H9 (cell line): ENCODE data around the gene PTF1A. TPM values are rescaled to one million over a fixed set of nuclear protein-coding genes. Genes with fewer than 3 reads are reported as not detected.

Source experiments
- DNase-seq: peaks from one replicate; pipeline ENCODE4 v3.0.0-alpha.2; 2017
- H2AFZ ChIP-seq: one replicate; pipeline ENCODE4 v1.6.1; 2013; ENCODE audit warnings: mild to moderate bottlenecking, low read length, control low read depth, moderate library complexity
- H2AK5ac ChIP-seq: 2 replicates; pipeline ENCODE4 v1.6.1; 2013; ENCODE audit warnings: low read length, control low read depth, mixed read lengths; ENCODE audit not compliant: insufficient read length
- H2BK120ac ChIP-seq: one replicate; pipeline ENCODE4 v1.6.1; 2013; ENCODE audit warnings: low read depth, mild to moderate bottlenecking, low read length, control low read depth, inconsistent platforms; ENCODE audit not compliant: poor library complexity, severe bottlenecking
- H2BK12ac ChIP-seq: 2 replicates; pipeline ENCODE4 v1.6.1; 2013; ENCODE audit warnings: low read length, control low read depth, mixed read lengths, low read depth; ENCODE audit not compliant: insufficient read length
- H2BK15ac ChIP-seq: 2 replicates; pipeline ENCODE4 v1.6.1; 2013; ENCODE audit warnings: low read depth, low read length, control low read depth
- H2BK20ac ChIP-seq: one replicate; pipeline ENCODE4 v1.6.1; 2013; ENCODE audit warnings: low read depth, mild to moderate bottlenecking, low read length, control low read depth, inconsistent platforms; ENCODE audit not compliant: poor library complexity, severe bottlenecking
- H2BK5ac ChIP-seq: 2 replicates; pipeline ENCODE4 v1.6.1; 2013; ENCODE audit warnings: low read length, control low read depth, mixed read lengths; ENCODE audit not compliant: insufficient read length
- H3K14ac ChIP-seq: 2 replicates; pipeline ENCODE4 v1.6.1; 2013; ENCODE audit warnings: low read length, control low read depth; ENCODE audit not compliant: insufficient read depth
- H3K18ac ChIP-seq: 2 replicates; pipeline ENCODE4 v1.6.1; 2013; ENCODE audit warnings: low read depth, mild to moderate bottlenecking, mixed read lengths, low read length, control low read depth; ENCODE audit not compliant: insufficient read length
- H3K23ac ChIP-seq: 2 replicates; pipeline ENCODE4 v1.6.1; 2013; ENCODE audit warnings: low read length, control low read depth, mixed read lengths, low read depth; ENCODE audit not compliant: insufficient read length
- H3K23me2 ChIP-seq: 2 replicates; pipeline ENCODE4 v1.6.1; 2013; ENCODE audit warnings: low read depth, mild to moderate bottlenecking, mixed read lengths, low read length, control low read depth; ENCODE audit not compliant: insufficient read length, poor library complexity, severe bottlenecking
- H3K27ac ChIP-seq: 2 replicates; pipeline ENCODE4 v1.5.1; 2013; ENCODE audit warnings: low read length, control low read depth, mixed read lengths, low read depth; ENCODE audit not compliant: insufficient read length
- H3K27me3 ChIP-seq: 2 replicates; pipeline ENCODE4 v1.6.1; 2013; ENCODE audit warnings: low read length, control low read depth, inconsistent platforms; ENCODE audit not compliant: insufficient read depth
- H3K4ac ChIP-seq: 2 replicates; pipeline ENCODE4 v1.6.1; 2013; ENCODE audit warnings: low read depth, mild to moderate bottlenecking, control low read depth, inconsistent platforms, low read length, moderate library complexity
- H3K4me1 ChIP-seq: 2 replicates; pipeline ENCODE4 v1.6.1; 2013; ENCODE audit warnings: low read length, control low read depth, inconsistent platforms; ENCODE audit not compliant: insufficient read depth
- H3K4me2 ChIP-seq: 2 replicates; pipeline ENCODE4 v1.6.1; 2013; ENCODE audit warnings: low read length, control low read depth, mixed read lengths; ENCODE audit not compliant: insufficient read length, insufficient read depth
- H3K56ac ChIP-seq: 2 replicates; pipeline ENCODE4 v1.6.1; 2013; ENCODE audit warnings: low read depth, mild to moderate bottlenecking, mixed read lengths, low read length, control low read depth; ENCODE audit not compliant: insufficient read length
- H3K79me1 ChIP-seq: 2 replicates; pipeline ENCODE4 v1.6.1; 2013; ENCODE audit warnings: low read depth, mild to moderate bottlenecking, moderate library complexity, low read length, control low read depth, inconsistent platforms; ENCODE audit not compliant: insufficient read depth, poor library complexity, severe bottlenecking
- H3K79me2 ChIP-seq: 2 replicates; pipeline ENCODE4 v1.6.1; 2013; ENCODE audit warnings: low read length, control low read depth, inconsistent platforms; ENCODE audit not compliant: insufficient read depth
- H3K9ac ChIP-seq: 2 replicates; pipeline ENCODE4 v1.6.1; 2013; ENCODE audit warnings: low read length, control low read depth, mixed read lengths; ENCODE audit not compliant: insufficient read length; ENCODE audit errors: extremely low read depth
- H3K9me3 ChIP-seq: one replicate; pipeline ENCODE4 v1.6.1; 2013; ENCODE audit warnings: low read depth, low read length, inconsistent platforms; ENCODE audit not compliant: control insufficient read depth
- H3T11ph ChIP-seq: one replicate; pipeline ENCODE4 v1.6.1; 2013; ENCODE audit warnings: mild to moderate bottlenecking, low read length, control low read depth, inconsistent platforms
- H4K20me1 ChIP-seq: one replicate; pipeline ENCODE4 v1.6.1; 2013; ENCODE audit not compliant: control insufficient read depth, insufficient read length, insufficient read depth
- H4K5ac ChIP-seq: 2 replicates; pipeline ENCODE4 v1.6.1; 2013; ENCODE audit warnings: low read depth, mild to moderate bottlenecking, mixed read lengths, low read length, control low read depth; ENCODE audit not compliant: insufficient read length
- H4K8ac ChIP-seq: replicated peaks from 2 replicates; pipeline ENCODE4 v1.6.1; 2013; ENCODE audit warnings: low read length, control low read depth, mixed read lengths, low read depth; ENCODE audit not compliant: insufficient read length
- H4K91ac ChIP-seq: 2 replicates; pipeline ENCODE4 v1.6.1; 2013; ENCODE audit warnings: low read depth, mild to moderate bottlenecking, moderate library complexity, mixed read lengths, low read length, control low read depth; ENCODE audit not compliant: insufficient read length
- H3K27ac Mint-ChIP-seq, 3 experiments: 2 replicates in 2 of 3; 3 replicates in 1 of 3; pipeline ENCODE4 v1.8.0; 2020 to 2021; ENCODE audit warnings: mixed read lengths in 3 of 3, mild to moderate bottlenecking in 1 of 3, moderate library complexity in 1 of 3
- H3K27me3 Mint-ChIP-seq: 2 replicates; pipeline ENCODE4 v1.8.0; 2021; ENCODE audit warnings: low read depth, mild to moderate bottlenecking, moderate library complexity, mixed read lengths
- H3K36me3 Mint-ChIP-seq, 3 experiments: 2 replicates in 2 of 3; 3 replicates in 1 of 3; pipeline ENCODE4 v1.8.0; 2020 to 2021; ENCODE audit warnings: low read depth in 3 of 3, mixed read lengths in 3 of 3; ENCODE audit not compliant: insufficient read depth in 1 of 3
- H3K4me1 Mint-ChIP-seq, 2 experiments: 2 replicates each; pipeline ENCODE4 v1.8.0; 2020; ENCODE audit warnings: mixed read lengths in 2 of 2
- H3K4me3 Mint-ChIP-seq, 2 experiments: 2 replicates in 1 of 2; 3 replicates in 1 of 2; pipeline ENCODE4 v1.8.0; 2020 to 2021; ENCODE audit warnings: mild to moderate bottlenecking in 2 of 2, mixed read lengths in 2 of 2, moderate library complexity in 1 of 2
- H3K9me3 Mint-ChIP-seq, 2 experiments: 2 replicates in 1 of 2; 3 replicates in 1 of 2; pipeline ENCODE4 v1.8.0; 2020; ENCODE audit warnings: mild to moderate bottlenecking in 2 of 2, mixed read lengths in 2 of 2, moderate library complexity in 1 of 2
- WGBS: extraction: QIAGEN DNeasy Blood & Tissue Kit; methylation state at CpG from one replicate; pipeline ENCODE4 v1.1.7; 2013; ENCODE audit warnings: missing lambda C conversion rate, low lambda C conversion rate, mixed read lengths; ENCODE audit not compliant: insufficient read length; ENCODE audit errors: extremely low coverage; 5-methylcytosine and 5-hydroxymethylcytosine counted together
- total RNA-seq: library from RNA; stranded (reverse); gene quantifications from 2 replicates; pipeline ENCODE4 v1.2.1, GENCODE V29; 2021
- TF ChIP-seq, protein P1 (sequence below): fragments of 200-600 bp; sonication (generic); conservative IDR thresholded peaks from 3 replicates; pipeline ENCODE4 v1.8.0; 2021; ENCODE audit warnings: antibody characterized with exemption, mild to moderate bottlenecking

PTF1A gene
- total RNA-seq, 1 experiment from 2014 or later: not detected

DNA sequence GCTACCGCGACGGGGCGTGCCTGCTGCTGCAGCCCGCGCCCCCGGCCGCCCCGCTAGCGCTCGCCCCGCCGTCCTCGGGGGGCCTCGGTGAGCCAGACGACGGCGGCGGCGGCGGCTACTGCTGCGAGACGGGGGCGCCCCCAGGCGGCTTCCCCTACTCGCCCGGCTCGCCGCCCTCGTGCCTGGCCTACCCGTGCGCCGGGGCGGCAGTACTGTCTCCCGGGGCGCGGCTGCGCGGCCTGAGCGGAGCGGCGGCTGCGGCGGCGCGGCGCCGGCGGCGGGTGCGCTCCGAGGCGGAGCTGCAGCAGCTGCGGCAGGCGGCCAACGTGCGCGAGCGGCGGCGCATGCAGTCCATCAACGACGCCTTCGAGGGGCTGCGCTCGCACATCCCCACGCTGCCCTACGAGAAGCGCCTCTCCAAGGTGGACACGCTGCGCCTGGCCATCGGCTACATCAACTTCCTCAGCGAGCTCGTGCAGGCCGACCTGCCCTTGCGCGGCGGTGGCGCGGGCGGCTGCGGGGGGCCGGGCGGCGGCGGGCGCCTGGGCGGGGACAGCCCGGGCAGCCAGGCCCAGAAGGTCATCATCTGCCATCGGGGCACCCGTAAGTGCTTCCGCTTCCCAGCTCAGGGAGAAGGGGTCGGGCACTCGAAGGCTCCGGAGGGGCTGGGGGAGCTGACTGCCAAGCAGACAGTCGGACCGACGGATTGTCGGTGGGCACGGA, 761 bp downstream of the PTF1A start:
- no peak overlapping the region for H2BK5ac ChIP-seq
- H3K18ac ChIP-seq: no peak overlapping the region
- H3K27me3 Mint-ChIP-seq: peaks cover 97% of the 10 kb centered on the region
- peaks cover 15 to 44% of the 10 kb centered on the region in 2 experiments for H3K4me1 Mint-ChIP-seq
- H3K9ac ChIP-seq: no peak overlapping the region
- H2BK15ac ChIP-seq: no peak overlapping the region
- peak overlapping the region in 1 of 2 experiments; percentile 80; a peak in 3 of 5 replicates for H3K4me3 Mint-ChIP-seq
- TF ChIP-seq, protein P1, sequence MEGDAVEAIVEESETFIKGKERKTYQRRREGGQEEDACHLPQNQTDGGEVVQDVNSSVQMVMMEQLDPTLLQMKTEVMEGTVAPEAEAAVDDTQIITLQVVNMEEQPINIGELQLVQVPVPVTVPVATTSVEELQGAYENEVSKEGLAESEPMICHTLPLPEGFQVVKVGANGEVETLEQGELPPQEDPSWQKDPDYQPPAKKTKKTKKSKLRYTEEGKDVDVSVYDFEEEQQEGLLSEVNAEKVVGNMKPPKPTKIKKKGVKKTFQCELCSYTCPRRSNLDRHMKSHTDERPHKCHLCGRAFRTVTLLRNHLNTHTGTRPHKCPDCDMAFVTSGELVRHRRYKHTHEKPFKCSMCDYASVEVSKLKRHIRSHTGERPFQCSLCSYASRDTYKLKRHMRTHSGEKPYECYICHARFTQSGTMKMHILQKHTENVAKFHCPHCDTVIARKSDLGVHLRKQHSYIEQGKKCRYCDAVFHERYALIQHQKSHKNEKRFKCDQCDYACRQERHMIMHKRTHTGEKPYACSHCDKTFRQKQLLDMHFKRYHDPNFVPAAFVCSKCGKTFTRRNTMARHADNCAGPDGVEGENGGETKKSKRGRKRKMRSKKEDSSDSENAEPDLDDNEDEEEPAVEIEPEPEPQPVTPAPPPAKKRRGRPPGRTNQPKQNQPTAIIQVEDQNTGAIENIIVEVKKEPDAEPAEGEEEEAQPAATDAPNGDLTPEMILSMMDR: peak; percentile 39; the same call in 2 of the 3 replicates
- H3K27ac ChIP-seq: no peak overlapping the region
- DNase-seq: peak; percentile 64
- no peaks in the 10 kb centered on the region for H3K4me1 ChIP-seq
- H3K27ac Mint-ChIP-seq: no peak overlapping the region
- H3K4ac ChIP-seq: no peak overlapping the region
- peaks cover 0 to 3% (median 0%) of the 10 kb centered on the region in 3 experiments; a peak in 2 of 7 replicates for H3K36me3 Mint-ChIP-seq
- peaks cover 3% of the 10 kb centered on the region for H3K23me2 ChIP-seq
- no peak overlapping the region for H4K8ac ChIP-seq
- no peak overlapping the region for H3K56ac ChIP-seq
- no peak overlapping the region for H2AK5ac ChIP-seq
- peaks cover 94% of the 10 kb centered on the region for H3K27me3 ChIP-seq
- no peak overlapping the region for H2BK120ac ChIP-seq
- H3K79me2 ChIP-seq: no peaks in the 10 kb centered on the region
- H3K4me2 ChIP-seq: peak overlapping the region; percentile 31
- H3K23ac ChIP-seq: no peak overlapping the region
- peaks cover 3% of the 10 kb centered on the region for H4K20me1 ChIP-seq
- H2BK20ac ChIP-seq: no peak overlapping the region
- H3K14ac ChIP-seq: no peak overlapping the region; the same call in 1 of the 2 replicates
- H2BK12ac ChIP-seq: no peak overlapping the region
- peaks cover 6 to 20% of the 10 kb centered on the region in 2 experiments for H3K9me3 Mint-ChIP-seq
- no peaks in the 10 kb centered on the region for H3K79me1 ChIP-seq
- WGBS: no CpG with 5 or more reads among the region's 100 CpGs
- no peak overlapping the region for H4K5ac ChIP-seq
- H2AFZ ChIP-seq: no peak overlapping the region
- H3K9me3 ChIP-seq: no peaks in the 10 kb centered on the region
- no peak overlapping the region for H3T11ph ChIP-seq
- no peak overlapping the region for H4K91ac ChIP-seq
